ENCODE measurements around the gene VAV1.

VAV1 gene

DNA sequence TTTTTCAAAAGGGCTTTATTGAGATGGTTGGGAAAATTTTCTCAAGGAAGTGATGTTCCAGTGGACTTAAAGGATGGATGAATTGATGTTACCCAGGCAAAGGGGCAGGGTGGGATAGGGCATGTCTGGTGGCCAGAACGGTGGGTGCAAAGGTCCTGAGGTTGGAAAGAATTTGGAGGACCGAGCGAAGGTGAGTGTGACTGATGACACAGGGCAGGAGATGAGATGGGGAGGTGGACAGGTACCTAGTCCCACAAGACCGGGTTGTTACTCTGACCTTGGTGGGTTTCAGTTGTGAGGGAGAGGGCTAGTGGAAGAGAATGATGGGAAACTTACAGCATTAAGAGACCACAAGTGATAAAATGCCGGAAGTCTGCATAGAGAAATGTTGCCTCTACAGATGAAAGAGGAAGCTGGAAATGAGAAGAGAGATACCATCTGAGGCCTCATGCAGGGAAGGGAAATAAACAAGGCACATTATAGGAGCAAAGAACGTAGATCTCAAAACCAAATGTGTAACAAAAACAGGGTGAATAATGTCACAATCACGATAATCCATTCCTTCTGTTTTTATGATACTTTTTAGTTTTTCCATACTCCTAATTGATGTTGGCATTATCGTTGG, 119.4 kb downstream of the VAV1 start:
- no peak for DNase-seq (ENCODE audit: low read depth in 2 of 2)

DNA sequence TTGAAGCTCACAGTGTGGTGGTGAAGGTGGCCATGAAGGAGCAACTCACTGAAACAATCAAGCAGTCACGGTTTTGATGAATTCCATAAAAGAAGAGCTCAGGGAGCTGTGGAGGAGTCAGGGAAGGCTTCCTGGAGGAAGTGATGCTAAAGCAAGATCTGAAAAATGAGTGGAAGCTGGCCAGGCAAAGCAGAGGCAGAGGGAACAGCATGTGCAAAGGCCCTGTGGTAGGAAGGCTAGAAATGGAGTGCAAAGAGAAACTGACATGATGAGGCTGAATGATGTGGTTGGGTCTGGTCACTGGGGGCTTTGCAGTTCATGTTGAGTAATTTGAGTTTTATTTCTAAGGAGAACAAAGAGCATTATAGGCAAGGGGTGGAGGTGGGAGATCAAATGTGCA, 121.8 kb downstream of the VAV1 start:
- no peak for DNase-seq (ENCODE audit: low read depth in 2 of 2)

- no peak for DNase-seq (ENCODE audit: low read depth in 2 of 2)
These were observed 130.9 kb downstream of the VAV1 start for GRCh38 chr19:6903446-6903845.

- DNase-seq (ENCODE audit: low read depth in 2 of 2) = no peak
These were observed 134.1 kb downstream of the VAV1 start for GRCh38 chr19:6906559-6907060.
